ENCODE measurements around the gene ARSI.

ARSI gene

DNA sequence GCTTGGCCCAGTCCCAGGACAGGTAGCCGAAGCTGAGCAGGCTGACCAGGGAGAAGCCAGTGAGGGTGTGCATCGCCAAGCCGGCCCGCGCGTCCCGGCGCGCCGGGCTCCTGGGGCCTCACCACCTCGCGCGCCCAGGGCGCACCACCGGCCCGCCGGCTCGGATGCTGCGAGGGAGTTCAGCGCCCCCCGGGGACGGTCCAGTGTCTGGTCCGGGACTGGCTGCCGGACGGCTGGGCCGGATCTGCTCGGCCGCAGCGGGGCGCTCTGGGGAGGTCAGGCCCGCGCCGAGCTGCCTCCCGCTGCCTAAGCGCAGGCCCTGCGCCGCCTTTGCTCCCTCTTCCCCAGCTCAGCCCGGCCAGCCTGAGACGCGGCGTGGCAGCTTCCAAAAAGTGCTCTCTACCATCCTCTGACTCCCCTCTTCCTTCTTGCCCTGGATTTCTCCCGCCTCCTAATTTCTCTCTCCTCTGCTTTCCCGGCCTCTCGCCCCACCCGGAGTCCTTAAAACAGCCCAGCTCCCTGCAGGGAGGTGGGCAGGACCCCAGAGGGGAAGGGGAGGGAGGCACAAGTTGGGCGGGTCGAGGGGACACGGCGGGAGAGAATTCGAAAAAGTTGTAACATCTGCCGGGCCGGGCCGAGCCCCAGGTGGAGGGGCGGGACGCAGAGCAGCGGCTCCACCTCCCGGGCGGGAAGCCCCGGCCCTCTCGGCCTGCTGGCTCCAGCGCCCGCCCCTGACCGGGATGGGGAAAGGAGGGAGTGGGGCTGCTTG is at the start of gene ARSI:
Gene ARSI, minus strand, starts transcription at position 605 of the 769 bp plus-strand sequence. Its CDS starts 532 bp downstream, at position 73.
- DNase-seq, result no peak

DNA sequence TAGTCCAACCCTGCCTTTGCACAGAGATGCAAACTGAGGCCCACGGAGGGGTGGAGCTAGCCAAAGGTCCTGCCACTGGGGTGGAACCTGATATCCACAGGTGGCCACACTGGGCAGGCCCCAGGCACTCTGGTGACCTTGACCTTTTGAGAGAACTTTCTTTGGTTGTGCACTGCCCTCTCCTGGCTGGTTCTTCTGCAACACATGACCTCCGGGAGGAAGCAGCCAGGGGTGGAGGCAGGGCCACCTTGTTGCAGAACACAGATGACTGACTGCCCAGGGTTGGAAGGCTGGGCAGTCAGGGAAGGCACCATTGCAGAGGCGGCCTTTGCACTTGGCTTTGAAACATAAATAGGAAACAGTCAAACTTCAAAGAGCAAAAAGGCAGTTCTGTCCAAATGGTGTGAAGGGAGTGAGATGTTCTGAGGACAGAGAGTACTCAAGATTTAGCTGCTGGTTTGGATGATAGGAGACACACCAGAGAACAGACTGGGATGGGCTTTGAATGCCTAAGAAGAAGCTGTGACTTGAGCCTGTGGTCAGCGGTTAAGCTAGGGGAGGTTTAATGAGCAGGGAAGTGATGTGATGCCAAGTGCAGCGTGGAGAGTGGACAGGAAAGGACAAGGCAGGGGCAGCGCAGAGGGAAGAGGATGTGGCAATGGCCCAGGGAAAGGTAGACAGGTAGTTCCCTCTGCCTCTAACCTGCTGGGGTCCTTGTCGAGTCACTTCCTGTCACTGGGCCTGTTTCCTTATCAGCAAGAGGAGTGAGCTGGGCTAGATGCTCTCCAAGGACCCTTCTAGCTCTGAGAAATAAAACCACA is 48.0 kb upstream of the ARSI start:
- DNase-seq, result peak in 1 of 2 experiments; percentile 18

- DNase-seq, result no peak
Observed at GRCh38 chr5:150349681-150350275, 47.1 kb upstream of the ARSI start.

- no peak for DNase-seq
Observed at GRCh38 chr5:150347451-150347850, 44.7 kb upstream of the ARSI start.

DNA sequence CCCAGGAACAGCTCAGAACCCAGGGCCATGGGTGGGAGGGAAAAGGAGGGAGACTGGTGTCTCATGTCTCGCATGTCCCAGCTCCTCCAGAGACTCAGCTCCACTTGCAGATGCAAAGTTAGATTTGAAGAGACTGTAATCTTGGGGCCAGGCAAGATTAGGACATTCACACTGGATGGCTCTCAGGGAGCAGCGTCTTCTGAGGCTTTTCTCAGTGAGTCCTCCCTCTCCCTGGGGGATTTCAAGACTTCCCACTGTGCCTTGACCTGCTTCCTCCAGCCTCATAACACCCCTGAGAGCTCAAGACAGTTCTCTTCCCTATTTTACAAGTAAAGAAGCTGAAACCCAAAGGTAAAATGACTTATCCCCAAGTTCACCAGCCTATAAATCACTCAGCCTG is 44.3 kb upstream of the ARSI start:
- no peak for DNase-seq

GRCh38 chr5:150346592-150346991 is 43.9 kb upstream of the ARSI start:
- no peak for DNase-seq

- DNase-seq, result peak in 1 of 2 experiments; percentile 7
Observed at GRCh38 chr5:150345716-150346115, 43.0 kb upstream of the ARSI start.

DNA sequence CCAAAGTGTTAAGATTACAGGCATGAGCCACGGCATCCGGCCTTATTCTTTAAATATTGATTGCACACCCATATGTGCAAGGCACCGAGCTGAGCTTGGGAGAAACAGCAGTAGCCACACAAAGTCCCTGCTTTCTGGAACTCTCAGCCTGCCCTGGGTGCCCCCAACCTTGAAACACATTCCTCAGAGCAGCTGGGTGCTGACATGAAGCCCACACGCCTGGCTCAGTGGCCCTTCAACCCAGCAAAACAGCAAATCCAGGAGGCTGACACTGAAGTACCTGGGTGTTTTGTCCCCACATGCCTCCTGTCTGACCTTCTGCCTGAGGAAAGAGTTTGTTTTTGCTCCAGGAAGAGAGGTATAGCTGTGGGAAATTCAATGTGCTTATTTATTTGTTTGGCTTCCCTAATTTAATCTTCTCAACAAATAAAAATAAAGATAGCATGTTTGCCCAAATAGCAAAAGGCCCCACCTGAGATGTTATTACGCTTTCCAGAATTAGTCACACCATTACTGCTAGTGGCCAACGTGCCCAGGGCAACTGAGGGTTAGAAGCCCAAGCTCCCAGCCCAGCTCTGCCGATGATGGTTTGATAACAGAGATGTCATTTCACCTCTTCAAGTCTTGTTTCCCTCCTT is 41.4 kb upstream of the ARSI start:
- no peak for DNase-seq

- DNase-seq, result no peak
Observed at GRCh38 chr5:150342583-150342982, 39.9 kb upstream of the ARSI start.

DNA sequence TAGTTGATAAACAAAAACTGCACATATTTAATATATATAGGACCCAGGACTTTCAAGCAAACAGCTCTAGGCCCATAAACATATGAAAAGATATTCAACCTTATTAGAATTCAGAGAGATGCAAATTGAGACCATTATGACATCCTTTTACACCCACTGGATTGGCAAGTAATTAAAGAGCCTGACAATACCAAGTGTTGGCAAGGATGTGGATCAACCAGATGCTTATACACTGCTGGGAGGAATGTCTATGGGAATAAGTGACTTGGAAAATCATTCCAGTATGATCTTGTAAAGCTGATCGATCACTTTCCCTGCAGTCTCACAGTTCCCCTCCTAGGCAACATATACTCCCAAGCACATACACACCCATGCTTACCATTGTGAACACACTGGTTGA is 39.3 kb upstream of the ARSI start:
- no peak for DNase-seq

- DNase-seq, result no peak
Observed at GRCh38 chr5:150341331-150341730, 38.6 kb upstream of the ARSI start.

DNA sequence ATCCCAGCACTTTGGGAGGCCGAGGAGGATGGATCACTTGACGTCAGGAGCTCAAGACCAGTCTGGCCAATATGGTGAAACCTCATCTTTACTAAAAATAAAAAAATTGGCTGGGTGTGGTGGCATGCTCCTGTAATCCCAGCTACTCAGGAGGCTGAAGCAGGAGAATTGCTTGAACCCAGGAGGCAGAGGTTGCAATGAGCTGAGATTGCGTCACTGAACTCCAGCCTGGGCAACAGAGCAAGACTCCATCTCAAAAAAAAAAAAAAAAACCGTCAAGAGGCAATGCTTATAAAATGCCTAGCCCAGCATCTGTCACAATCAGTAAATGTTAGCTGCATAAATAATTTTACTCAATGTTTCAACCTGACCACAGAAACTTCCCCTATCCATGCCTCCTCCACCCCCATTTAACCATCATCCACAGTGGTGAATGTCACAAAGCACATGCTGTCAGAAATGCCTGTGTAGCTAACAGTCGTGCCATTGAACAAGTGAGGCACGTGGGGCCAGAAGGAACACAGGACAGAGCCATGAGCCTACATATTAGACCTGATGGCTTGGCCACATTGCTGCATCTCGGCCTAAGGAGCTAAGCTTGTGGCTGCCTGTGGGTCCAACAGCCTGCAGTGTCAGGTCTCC is 38.0 kb upstream of the ARSI start:
- DNase-seq, result no peak

- no peak for DNase-seq
Observed at GRCh38 chr5:150339841-150340240, 37.1 kb upstream of the ARSI start.

GRCh38 chr5:150339165-150339564 is 36.5 kb upstream of the ARSI start:
- peak in 1 of 2 experiments; percentile 24 for DNase-seq

GRCh38 chr5:150338546-150338945 is 35.8 kb upstream of the ARSI start:
- no peak for DNase-seq

DNA sequence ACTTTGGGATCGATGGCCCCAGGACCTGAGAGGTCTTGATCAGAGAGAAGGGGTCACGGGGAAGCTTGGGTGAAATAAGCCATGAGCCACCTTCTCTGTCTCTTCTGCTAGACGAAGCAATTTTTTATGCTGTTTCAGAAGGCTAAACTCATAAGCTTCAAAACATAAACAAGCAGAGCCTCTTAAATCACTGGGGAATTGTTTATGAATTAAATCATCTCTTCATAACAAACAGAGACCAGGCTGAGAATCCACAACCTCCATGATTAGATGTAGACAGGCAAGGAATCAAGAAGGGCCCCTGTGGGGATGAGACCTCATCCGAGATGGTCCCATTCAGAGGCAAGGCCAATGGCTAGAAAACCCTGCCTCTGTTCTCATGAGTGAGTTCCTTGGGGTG is 33.1 kb upstream of the ARSI start:
- no peak for DNase-seq

GRCh38 chr5:150333400-150333799 is 30.7 kb upstream of the ARSI start:
- DNase-seq, result no peak

DNA sequence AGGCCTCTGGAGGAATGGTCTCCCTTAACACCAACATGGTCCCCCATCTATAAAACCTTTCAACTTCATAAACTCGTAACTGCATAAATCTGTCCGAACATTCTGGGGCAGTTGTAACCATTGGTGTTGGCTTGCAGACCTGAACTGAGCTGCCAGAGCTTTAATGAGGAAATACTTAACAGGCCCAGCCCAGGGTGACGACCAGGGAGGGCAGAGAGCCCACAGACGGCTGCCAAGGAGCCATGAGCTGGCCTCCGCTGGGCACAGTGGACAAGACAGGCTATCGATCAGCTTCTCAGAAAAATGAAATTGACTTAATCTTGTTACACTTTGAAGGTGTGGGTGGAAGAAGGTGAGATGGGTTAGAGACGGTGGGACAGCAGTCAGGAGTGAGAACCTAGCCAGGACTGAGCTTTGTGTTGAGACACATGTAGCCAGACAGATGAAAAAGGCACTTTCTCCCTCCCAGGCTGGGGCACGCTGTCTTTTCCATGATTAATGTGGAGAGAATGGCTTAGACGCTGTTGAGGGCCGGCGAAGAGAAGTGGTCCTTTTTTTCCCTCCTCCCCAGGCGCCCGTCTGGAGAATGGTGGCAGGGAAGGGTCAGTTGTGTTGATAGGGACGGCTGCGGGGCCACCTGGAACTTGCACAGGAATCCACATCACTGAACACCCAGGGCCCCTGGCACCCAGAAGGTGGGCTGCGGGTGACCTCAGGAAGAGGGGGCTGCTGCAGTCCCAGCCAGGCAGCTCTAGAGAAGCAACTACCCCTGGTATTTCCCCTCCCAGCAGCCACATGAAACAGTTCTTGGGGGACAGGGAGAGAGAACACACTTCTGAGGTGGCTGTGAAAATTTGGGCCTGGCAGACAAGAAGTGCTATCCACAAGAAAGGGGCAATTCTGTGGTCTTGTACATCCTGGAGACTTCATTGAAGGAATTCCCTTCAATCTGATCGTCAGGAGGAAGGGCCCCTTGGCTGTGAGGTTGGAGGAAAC is 27.5 kb upstream of the ARSI start:
- no peak for DNase-seq

DNA sequence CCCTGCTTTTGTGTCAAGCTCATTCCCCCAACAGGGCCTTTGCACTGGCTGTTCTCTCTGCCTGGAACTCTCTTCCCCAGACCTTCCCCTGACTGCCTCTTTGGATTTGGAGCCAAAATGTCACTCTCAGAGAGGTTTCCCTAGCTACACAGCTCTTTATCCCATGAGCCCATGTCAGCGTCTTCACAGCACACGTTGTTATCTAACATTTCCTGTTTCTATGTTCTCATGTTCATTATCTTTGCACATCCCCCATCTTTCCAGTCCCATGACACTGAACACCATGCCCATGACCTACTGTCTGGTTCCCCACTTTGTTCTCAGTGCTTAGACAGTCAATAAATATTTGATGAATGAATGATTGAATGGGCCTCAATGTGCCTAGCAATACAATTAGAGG is 26.3 kb upstream of the ARSI start:
- no peak for DNase-seq

DNA sequence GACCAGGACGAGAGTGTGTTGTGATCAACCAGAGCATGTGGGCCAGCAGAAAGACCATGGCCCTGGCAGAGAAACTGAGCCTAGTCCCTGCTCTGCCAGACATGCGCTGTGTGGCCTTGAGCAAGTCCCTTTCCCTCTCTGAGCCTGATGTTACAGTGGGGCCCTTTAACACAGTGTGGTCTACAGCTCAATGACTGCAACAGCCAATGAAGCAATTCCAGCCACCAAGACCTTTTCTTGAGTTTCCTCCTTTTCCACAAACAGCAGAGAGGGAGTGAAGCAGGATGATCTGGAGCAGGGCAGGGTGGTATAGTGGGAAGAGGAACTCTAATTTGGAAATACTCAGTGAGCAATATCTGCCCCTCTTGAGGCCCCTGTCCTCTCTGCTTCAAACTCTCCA is 25.8 kb upstream of the ARSI start:
- DNase-seq, result no peak

DNA sequence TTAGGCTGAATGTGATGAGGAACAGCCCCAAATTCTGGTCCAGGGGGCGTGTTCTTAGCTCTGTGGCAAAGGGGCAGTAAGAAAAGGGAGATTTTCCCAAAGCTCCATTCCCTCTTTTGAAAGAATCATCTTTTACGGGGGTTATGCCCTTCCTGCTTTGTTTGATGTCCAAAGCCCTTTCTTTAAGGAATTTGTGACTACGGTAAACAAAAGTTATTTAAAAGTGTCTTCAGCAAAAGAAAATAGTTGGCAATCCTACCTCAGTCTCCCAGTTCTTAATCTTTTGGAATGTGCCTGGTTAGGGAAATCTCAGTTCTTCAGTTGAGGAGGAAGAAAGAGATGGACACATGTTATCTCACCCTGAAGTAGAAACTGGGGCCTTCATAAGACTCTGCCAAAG is 24.4 kb upstream of the ARSI start:
- no peak for DNase-seq

- DNase-seq, result no peak
Observed at GRCh38 chr5:150326707-150327106, 24.0 kb upstream of the ARSI start.

Data from NCI-H2081 (cell line).